ENCODE results near the gene GTF2A1.
"Not testable (repeated sequence)": the region's sequence is repeated elsewhere in the genome, so short reads cannot be mapped to it uniquely, and the experiment has no call there.

Gene GTF2A1

GRCh38 chr14:81235096-81235495, 14.3 kb upstream of the GTF2A1 start:
- DNase-seq = no peak
- in situ Hi-C loops (cut with HindIII; ENCODE audit: low pct_ligation_motif_present, low pct_unique_long_range_greater_than_20kb, low sequenced_read_pairs) = no loop called here

GRCh38 chr14:81234278-81234677, 13.5 kb upstream of the GTF2A1 start:
- in situ Hi-C loops (cut with HindIII; ENCODE audit: low pct_ligation_motif_present, low pct_unique_long_range_greater_than_20kb, low sequenced_read_pairs) = no loop called here
- peak; percentile 21 for DNase-seq

- in situ Hi-C loops (cut with HindIII; ENCODE audit: low pct_ligation_motif_present, low pct_unique_long_range_greater_than_20kb, low sequenced_read_pairs) = no loop called here
Measured at GRCh38 chr14:81233615-81234014, 12.9 kb upstream of the GTF2A1 start.

GRCh38 chr14:81231540-81231939, 10.8 kb upstream of the GTF2A1 start:
- in situ Hi-C loops (cut with HindIII; ENCODE audit: low pct_ligation_motif_present, low pct_unique_long_range_greater_than_20kb, low sequenced_read_pairs) = no loop called here
- no peak for DNase-seq

More at GRCh38 chr14:81233615-81234014, 12.9 kb upstream of the GTF2A1 start:
- no peak for DNase-seq

- DNase-seq = no peak
- in situ Hi-C loops (cut with HindIII; ENCODE audit: low pct_ligation_motif_present, low pct_unique_long_range_greater_than_20kb, low sequenced_read_pairs) = no loop called here
Measured at GRCh38 chr14:81224222-81224621, 3.5 kb upstream of the GTF2A1 start.

GRCh38 chr14:81223788-81224187, 3.0 kb upstream of the GTF2A1 start:
- DNase-seq; in situ Hi-C loops (cut with HindIII; ENCODE audit: low pct_ligation_motif_present, low pct_unique_long_range_greater_than_20kb, low sequenced_read_pairs): not testable (repeated sequence)

DNA sequence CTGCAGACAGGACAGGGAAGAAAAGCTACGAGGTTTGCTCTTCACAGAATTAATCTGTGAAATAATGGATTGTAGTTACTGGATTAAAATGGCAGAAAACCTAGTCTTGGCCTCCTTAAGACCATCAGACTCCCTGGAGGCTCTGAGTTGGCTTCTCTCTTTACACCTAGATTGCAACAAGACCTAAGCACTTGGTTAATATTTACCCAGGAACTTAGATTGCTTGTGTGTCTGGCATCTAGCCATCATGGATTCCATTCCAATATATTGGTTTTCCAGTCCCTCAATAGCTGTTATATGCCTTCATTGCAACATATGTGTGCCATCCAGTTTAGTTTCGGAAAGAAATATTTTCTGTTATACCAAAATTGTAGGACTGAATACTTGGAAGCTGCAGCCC, 1.9 kb upstream of the GTF2A1 start:
- DNase-seq = peak; percentile 10

GRCh38 chr14:81222126-81222525, 1.4 kb upstream of the GTF2A1 start:
- in situ Hi-C loops (cut with HindIII; ENCODE audit: low pct_ligation_motif_present, low pct_unique_long_range_greater_than_20kb, low sequenced_read_pairs) = no loop called here
- no peak for DNase-seq

More for the DNA sequence above, 1.9 kb upstream of the GTF2A1 start:
- in situ Hi-C loops (cut with HindIII; ENCODE audit: low pct_ligation_motif_present, low pct_unique_long_range_greater_than_20kb, low sequenced_read_pairs) = no loop called here

DNA sequence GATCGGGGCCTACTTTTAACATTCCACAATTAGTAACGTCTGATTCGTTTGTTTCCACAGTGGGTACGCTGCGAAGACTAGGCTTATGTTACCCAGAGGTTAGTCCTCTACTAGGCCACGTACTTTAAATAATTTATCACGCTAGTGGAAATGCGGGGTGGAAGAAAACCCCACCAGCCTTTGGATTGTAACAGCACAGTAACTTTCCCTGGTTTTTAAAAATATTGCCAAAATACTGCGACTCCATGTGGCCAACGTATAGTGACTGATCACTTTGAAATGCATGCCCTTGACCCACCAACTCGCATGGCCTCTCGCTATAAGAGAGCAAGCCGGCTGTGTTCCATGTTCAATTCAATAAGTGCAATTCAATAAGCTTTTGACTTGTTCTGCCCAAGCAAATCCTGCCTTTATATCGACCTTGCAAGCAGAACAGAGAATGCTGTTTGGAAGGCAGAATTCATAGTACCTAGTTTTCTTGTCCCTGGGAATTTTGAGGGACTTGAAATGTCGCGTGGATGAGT, 882 bp upstream of the GTF2A1 start:
- in situ Hi-C loops (cut with HindIII; ENCODE audit: low pct_ligation_motif_present, low pct_unique_long_range_greater_than_20kb, low sequenced_read_pairs) = no loop called here
- DNase-seq = peak; percentile 9

GRCh38 chr14:81220580-81220829, 254 bp downstream of the GTF2A1 start:
- in situ Hi-C loops (cut with HindIII; ENCODE audit: low pct_ligation_motif_present, low pct_unique_long_range_greater_than_20kb, low sequenced_read_pairs) = no loop called here
- no peak for DNase-seq

- peak; percentile 19 for DNase-seq
- in situ Hi-C loops (cut with HindIII; ENCODE audit: low pct_ligation_motif_present, low pct_unique_long_range_greater_than_20kb, low sequenced_read_pairs) = no loop called here
Measured at GRCh38 chr14:81219759-81220579, 790 bp downstream of the GTF2A1 start.

DNA sequence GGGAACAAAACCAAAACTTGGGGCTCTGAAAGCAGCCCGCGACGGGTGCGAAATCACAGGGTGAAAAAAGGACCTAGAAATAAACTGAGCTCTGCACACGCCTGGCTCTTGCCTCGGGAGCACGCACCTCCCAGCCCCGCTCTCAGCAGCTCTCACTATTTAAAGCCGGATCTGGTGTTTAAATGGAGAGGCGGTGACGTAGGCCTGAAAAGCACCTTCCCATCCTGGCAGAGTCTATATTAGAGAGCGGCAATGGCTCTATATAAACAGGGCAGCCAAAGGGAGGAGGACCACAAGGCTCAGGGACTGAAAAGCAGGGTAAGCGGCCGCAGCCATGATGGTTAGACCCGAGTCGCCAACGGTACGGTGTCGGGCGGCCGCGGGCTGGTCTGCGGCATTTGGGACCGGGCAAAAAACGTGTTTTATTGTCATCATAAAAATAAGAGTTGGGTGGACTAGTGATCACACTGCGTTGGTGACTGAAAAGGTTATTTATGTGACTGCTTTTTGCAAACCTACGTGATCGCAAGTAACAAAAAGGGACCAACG, 1.5 kb downstream of the GTF2A1 start:
- DNase-seq = peak; percentile 96
- in situ Hi-C loops (cut with HindIII; ENCODE audit: low pct_ligation_motif_present, low pct_unique_long_range_greater_than_20kb, low sequenced_read_pairs) = no loop called here

GRCh38 chr14:81211844-81212243, 8.9 kb downstream of the GTF2A1 start:
- in situ Hi-C loops (cut with HindIII; ENCODE audit: low pct_ligation_motif_present, low pct_unique_long_range_greater_than_20kb, low sequenced_read_pairs) = no loop called here
- peak; percentile 24 for DNase-seq

- no peak for DNase-seq
- in situ Hi-C loops (cut with HindIII; ENCODE audit: low pct_ligation_motif_present, low pct_unique_long_range_greater_than_20kb, low sequenced_read_pairs) = no loop called here
Measured at GRCh38 chr14:81209167-81209836, 11.5 kb downstream of the GTF2A1 start.

DNA sequence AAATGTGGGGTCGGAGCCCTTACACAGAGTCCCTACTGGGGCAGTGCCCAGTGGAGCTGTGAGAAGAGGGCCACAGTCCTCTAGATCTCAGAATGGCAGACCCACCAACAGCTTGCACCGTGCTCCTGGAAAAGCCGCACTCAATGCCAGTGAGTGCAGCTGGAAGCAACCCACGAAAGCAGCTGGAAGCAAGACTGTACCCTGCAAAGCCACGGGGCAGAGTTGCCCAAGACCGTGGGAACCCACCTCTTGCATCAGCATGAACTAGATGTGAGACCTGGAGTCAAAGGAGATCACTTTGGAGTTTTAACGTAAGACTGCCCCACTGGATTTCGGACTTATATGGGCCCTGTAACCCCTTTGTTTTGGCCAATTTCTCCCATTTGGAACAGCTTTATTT, 12.3 kb downstream of the GTF2A1 start:
- in situ Hi-C loops (cut with HindIII; ENCODE audit: low pct_ligation_motif_present, low pct_unique_long_range_greater_than_20kb, low sequenced_read_pairs) = no loop called here
- no peak for DNase-seq

GRCh38 chr14:81206115-81206514, 14.6 kb downstream of the GTF2A1 start:
- DNase-seq = no peak
- in situ Hi-C loops (cut with HindIII; ENCODE audit: low pct_ligation_motif_present, low pct_unique_long_range_greater_than_20kb, low sequenced_read_pairs) = no loop called here

DNA sequence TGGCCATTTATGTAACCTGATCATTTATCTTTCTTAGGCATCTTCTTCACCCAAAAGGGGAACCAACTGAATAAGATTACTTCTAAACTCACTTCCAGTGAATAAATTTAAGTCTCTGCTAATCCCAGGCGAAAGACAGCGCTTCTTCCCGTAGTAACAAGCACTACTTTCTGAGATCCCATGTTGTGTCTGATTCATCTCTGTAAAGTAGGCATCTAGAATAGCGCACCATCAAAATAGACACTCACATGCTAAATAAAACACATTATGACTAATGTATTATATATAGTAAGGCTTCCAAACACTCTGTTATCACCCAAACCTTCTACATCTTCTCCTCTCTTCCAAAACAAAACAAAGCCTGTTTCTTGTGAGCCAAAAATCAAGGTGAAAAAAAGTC, 15.1 kb downstream of the GTF2A1 start:
- in situ Hi-C loops (cut with HindIII; ENCODE audit: low pct_ligation_motif_present, low pct_unique_long_range_greater_than_20kb, low sequenced_read_pairs) = no loop called here
- no peak for DNase-seq

DNA sequence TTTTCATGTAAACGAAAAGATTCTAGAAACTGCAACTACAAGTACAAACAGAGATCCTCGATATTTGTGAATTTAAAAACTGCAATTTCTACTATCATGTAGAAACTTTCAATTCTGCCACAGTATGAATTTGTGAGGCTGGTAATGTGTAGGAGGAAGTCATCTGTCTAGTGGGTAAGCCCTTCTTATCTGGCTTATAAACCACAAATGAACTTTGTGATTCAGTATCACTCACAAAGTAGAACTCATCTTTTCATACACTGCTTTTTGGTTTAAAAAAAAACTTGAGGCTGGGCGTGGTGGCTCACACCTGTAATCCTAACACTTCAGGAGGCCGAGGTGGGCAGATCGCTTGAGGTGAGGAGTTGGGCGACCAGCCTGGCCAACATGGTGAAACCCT, 20.7 kb downstream of the GTF2A1 start:
- no peak for DNase-seq
- in situ Hi-C loops (cut with HindIII; ENCODE audit: low pct_ligation_motif_present, low pct_unique_long_range_greater_than_20kb, low sequenced_read_pairs) = no loop called here

GRCh38 chr14:81199084-81199483, 21.7 kb downstream of the GTF2A1 start:
- in situ Hi-C loops (cut with HindIII; ENCODE audit: low pct_ligation_motif_present, low pct_unique_long_range_greater_than_20kb, low sequenced_read_pairs) = no loop called here

DNA sequence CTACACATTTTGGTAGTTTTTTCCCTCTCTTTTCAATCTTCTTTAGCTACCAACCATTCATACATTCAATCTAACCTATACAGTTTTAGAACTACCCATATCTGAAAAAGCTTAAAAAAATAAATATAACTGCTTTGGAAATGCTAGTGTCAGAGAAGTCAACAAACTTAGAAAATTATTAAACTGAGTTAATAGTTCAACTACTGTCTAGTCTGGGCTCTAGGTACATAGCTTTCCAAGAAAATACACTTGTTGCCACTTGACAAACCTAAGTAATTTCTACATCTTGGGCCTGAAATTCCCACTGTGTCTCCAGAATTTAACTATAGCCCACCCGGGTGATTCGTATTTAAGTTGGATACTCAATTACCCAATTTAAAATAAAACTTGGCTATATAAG, 22.1 kb downstream of the GTF2A1 start:
- DNase-seq = peak; percentile 13
- in situ Hi-C loops (cut with HindIII; ENCODE audit: low pct_ligation_motif_present, low pct_unique_long_range_greater_than_20kb, low sequenced_read_pairs) = no loop called here

More at GRCh38 chr14:81199084-81199483, 21.7 kb downstream of the GTF2A1 start:
- DNase-seq = no peak

All from ACHN (cell line).